DOHH2 (cell line): ENCODE data around the gene HOXC5.

ENCODE experiments used
- H3F3A ChIP-seq: fragments of 200-600 bp; sonication (generic), shearing (Covaris generic); 2 replicates; pipeline ENCODE4 v1.6.0; 2016; ENCODE audit warnings: antibody characterized with exemption, mild to moderate bottlenecking; ENCODE audit not compliant: control insufficient read depth, insufficient read depth
- H3K27ac ChIP-seq: fragments of 200-600 bp; sonication (generic); 2 replicates; pipeline ENCODE4 v1.5.1; 2014; ENCODE audit warnings: low read depth, mild to moderate bottlenecking, low read length, moderate library complexity
- H3K27me3 ChIP-seq: fragments of 200-600 bp; sonication (generic); 2 replicates; pipeline ENCODE4 v1.6.1; 2014; ENCODE audit warnings: mild to moderate bottlenecking, low read length, mixed read lengths; ENCODE audit not compliant: control insufficient read depth
- H3K36me3 ChIP-seq: fragments of 200-600 bp; sonication (generic); 2 replicates; pipeline ENCODE4 v1.6.1; 2014; ENCODE audit warnings: mild to moderate bottlenecking, low read length, moderate library complexity, mixed read lengths; ENCODE audit not compliant: control insufficient read depth
- H3K4me1 ChIP-seq: fragments of 200-600 bp; sonication (generic); 2 replicates; pipeline ENCODE4 v1.6.1; 2014; ENCODE audit warnings: mild to moderate bottlenecking, low read length, mixed read lengths; ENCODE audit not compliant: control insufficient read depth
- H3K4me2 ChIP-seq: fragments of 200-600 bp; sonication (generic); 2 replicates; pipeline ENCODE4 v1.6.0; 2014; ENCODE audit warnings: mild to moderate bottlenecking, low read length, moderate library complexity
- H3K4me3 ChIP-seq: fragments of 200-600 bp; sonication (generic); 2 replicates; pipeline ENCODE4 v1.5.1; 2014; ENCODE audit warnings: mild to moderate bottlenecking, low read length, mixed read lengths
- H3K79me2 ChIP-seq: fragments of 200-600 bp; sonication (generic); 2 replicates; pipeline ENCODE4 v1.6.1; 2014; ENCODE audit warnings: mild to moderate bottlenecking, low read length, mixed read lengths; ENCODE audit not compliant: control insufficient read depth
- H3K9me2 ChIP-seq: fragments of 200-600 bp; sonication (generic); replicated peaks from 2 replicates; pipeline ENCODE4 v1.6.1; 2014; ENCODE audit warnings: mild to moderate bottlenecking, low read length, mixed read lengths; ENCODE audit not compliant: control insufficient read depth
- H3K9me3 ChIP-seq: fragments of 200-600 bp; sonication (generic); 2 replicates; pipeline ENCODE4 v1.6.1; 2014; ENCODE audit warnings: antibody characterized with exemption, low read length, mixed read lengths; ENCODE audit not compliant: control insufficient read depth, insufficient read depth
- H4K20me1 ChIP-seq: fragments of 200-600 bp; sonication (generic); 2 replicates; pipeline ENCODE4 v1.6.0; 2014; ENCODE audit warnings: low read depth, mild to moderate bottlenecking, antibody characterized with exemption, low read length, moderate library complexity; ENCODE audit not compliant: control insufficient read depth, insufficient read depth
- CTCF ChIP-seq: fragments of 200-600 bp; sonication (generic); IDR thresholded peaks from one replicate; pipeline ENCODE4 v1.5.1; 2014; ENCODE audit warnings: antibody characterized with exemption, mild to moderate bottlenecking, low read depth, low read length; ENCODE audit not compliant: poor library complexity, severe bottlenecking
- EZH2phosphoT487 ChIP-seq: fragments of 200-600 bp; sonication (generic); IDR thresholded peaks from 2 replicates; pipeline ENCODE4 v1.6.1; 2017; ENCODE audit warnings: borderline replicate concordance, mild to moderate bottlenecking, antibody characterized with exemption, low read length, moderate library complexity, mixed read lengths

Gene HOXC5

GRCh38 chr12:54058128-54058768 lies 25.4 kb downstream of the HOXC5 start:
- Histone ChIP-seq H3K4me3 (no peak overlapping the region), H3K27me3 (no peaks in the 10 kb centered on the region), H3K79me2 (peaks cover 31% of the 10 kb centered on the region), H3K9me3 (no peaks in the 10 kb centered on the region), H3K27ac (no peak overlapping the region), H3K36me3 (peaks cover 22% of the 10 kb centered on the region), H3K4me2 (no peak overlapping the region), H3K9me2 (no peaks in the 10 kb centered on the region), H3F3A (peaks cover 3% of the 10 kb centered on the region), H4K20me1 (no peaks in the 10 kb centered on the region), H3K4me1 (peaks cover 19% of the 10 kb centered on the region)
- TF ChIP-seq EZH2phosphoT487 (no peak), CTCF (no peak)

GRCh38 chr12:54059668-54060067 lies 26.8 kb downstream of the HOXC5 start:
- Histone ChIP-seq H3K27ac (no peak overlapping the region), H3K27me3 (no peaks in the 10 kb centered on the region), H3K9me3 (no peaks in the 10 kb centered on the region), H3K36me3 (peaks cover 17% of the 10 kb centered on the region), H3K79me2 (peaks cover 16% of the 10 kb centered on the region), H3K4me2 (no peak overlapping the region), H3K4me3 (no peak overlapping the region), H3F3A (peaks cover 3% of the 10 kb centered on the region), H4K20me1 (no peaks in the 10 kb centered on the region), H3K4me1 (peaks cover 17% of the 10 kb centered on the region), H3K9me2 (no peaks in the 10 kb centered on the region)
- TF ChIP-seq EZH2phosphoT487: no peak
- no peak for TF ChIP-seq CTCF

GRCh38 chr12:54060174-54060974 lies 27.5 kb downstream of the HOXC5 start:
- H3K27me3 ChIP-seq: no peaks in the 10 kb centered on the region
- no peaks in the 10 kb centered on the region for H3K9me3 ChIP-seq
- H3F3A ChIP-seq: peaks cover 2% of the 10 kb centered on the region
- peaks cover 11% of the 10 kb centered on the region for H3K79me2 ChIP-seq
- TF ChIP-seq CTCF: no peak
- TF ChIP-seq EZH2phosphoT487: no peak
- H3K9me2 ChIP-seq: no peaks in the 10 kb centered on the region
- H3K4me1 ChIP-seq: peaks cover 12% of the 10 kb centered on the region
- no peak overlapping the region for H3K27ac ChIP-seq
- H3K4me2 ChIP-seq: no peak overlapping the region
- H3K4me3 ChIP-seq: no peak overlapping the region
- H3K36me3 ChIP-seq: peaks cover 17% of the 10 kb centered on the region
- no peaks in the 10 kb centered on the region for H4K20me1 ChIP-seq
